GM18499 (cell line): Measurements from ENCODE around the gene HCLS1.
"Not testable (repeated sequence)": the region's sequence is repeated elsewhere in the genome, so short reads cannot be mapped to it uniquely, and the experiment has no call there.

Experiments
- ATAC-seq: cut with Tn5 transposase; IDR thresholded peaks from one replicate; pipeline ENCODE4 v1.9.1; 2021; ENCODE audit warnings: moderate number of reproducible peaks; ENCODE audit not compliant: insufficient read depth, unreplicated experiment

HCLS1 gene, protein sequence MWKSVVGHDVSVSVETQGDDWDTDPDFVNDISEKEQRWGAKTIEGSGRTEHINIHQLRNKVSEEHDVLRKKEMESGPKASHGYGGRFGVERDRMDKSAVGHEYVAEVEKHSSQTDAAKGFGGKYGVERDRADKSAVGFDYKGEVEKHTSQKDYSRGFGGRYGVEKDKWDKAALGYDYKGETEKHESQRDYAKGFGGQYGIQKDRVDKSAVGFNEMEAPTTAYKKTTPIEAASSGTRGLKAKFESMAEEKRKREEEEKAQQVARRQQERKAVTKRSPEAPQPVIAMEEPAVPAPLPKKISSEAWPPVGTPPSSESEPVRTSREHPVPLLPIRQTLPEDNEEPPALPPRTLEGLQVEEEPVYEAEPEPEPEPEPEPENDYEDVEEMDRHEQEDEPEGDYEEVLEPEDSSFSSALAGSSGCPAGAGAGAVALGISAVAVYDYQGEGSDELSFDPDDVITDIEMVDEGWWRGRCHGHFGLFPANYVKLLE

DNA sequence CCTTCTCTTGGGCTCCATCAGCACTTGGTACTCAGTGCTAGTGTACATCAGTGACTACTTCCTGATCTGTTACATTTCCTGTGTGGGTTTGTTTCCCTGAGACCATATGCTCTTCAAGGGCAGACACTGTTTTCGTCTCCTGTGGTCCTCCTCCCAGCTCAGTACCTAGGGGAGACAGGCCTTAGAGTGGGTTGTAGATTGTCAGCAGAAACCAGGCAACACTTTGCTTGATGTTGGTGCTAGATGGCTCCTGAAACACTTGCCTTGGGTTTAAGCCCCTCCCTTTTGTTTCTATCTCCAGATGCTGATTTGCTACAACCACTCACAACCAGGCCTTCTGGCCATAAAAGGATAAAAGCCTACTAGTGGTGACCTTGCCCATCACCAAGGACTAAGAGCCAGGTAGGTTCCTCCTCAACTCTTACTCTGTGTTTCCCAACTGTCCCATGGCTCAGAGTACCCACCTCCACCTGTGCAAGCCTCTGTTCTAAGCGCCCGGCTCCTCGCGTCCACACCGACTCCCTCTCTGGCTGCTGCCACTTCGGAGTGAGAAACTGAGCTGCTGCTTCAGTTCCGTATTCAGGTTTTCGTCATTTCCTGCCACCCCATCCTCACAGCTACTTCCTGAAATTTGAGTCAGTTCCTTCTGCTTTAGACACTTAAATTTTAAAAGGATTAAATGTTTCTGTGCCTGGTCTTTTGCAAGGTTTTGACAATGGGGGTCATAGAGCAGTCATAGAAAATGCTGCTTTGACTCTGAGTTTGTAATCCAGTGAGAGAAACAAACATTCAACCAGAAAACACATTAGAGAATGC lies at the start of gene HCLS1:
TSS of gene HCLS1 (minus strand) at position 548 of the 816 bp plus-strand sequence. CDS start 2,556 bp downstream, outside the sequence.
- ATAC-seq = peak; percentile 67

DNA sequence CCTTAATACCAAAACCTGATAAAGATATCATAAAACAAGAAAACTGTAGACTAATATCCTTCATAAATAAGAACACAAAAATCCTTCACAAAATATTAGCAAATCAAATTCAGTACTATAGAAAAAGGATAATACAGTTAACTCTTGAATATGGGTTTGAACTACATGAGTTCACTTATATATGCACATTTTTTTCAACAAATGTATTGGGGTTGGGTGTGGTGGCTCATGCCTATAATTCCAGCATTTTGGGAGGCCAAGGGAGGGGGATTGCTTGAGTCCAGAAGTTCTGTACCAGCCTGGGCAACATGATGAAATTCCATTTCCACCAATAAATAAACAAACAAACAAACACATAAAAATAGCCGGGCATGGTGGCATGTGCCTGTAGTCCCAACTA lies 49.6 kb upstream of the HCLS1 start:
- ATAC-seq = no peak

DNA sequence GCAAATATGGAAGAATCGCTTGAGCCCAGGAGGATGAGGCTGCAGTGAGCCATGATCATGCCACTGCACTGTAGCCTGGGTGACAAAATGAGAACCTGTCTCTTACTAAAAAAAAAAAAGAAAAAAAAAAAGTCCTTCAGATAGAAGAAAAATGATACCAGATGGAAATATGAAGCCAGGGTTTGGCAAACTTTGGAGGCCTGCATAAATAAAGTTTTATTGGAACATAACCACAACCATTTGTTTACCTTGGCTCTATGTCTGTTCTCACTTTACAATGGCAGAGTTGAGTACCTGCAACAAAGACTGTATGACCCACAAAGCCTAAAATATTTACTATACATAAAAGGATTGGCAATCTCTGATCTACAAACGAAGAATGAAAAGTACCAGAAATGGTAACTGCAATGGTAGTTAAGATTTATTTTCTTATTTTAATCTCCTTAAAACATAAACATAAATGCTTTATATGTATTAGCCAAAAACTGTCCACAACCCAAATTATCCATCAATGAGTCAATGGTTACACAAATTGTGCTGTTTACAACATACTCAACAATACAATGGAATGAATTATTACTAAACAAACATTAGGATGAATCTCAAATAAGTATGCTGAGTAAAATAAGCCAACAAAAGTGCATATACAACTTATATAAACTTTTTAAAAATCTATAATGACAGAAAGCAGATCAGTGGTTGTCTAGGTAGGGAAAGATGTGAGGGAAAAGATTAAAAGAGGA lies 47.0 kb upstream of the HCLS1 start:
- ATAC-seq = no peak

DNA sequence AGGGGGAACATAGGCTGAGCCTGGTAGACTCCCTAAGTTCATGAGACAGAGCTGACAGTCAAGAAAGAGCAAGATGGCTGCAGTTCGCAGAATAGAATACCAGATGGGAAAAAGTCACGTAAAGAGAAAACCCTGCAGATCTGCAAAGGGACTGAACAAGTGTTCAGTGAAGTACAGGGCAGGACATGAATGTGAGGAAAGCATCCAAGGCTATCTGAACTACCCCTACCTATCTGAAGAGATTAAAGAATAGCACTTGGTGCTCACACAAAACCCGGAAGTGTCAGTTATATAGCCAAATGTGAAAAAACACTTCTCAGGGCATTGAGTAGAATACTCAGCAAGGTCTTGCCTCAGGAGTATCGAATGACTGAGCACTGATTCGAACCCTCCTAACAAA lies 44.8 kb upstream of the HCLS1 start:
- ATAC-seq = no peak

DNA sequence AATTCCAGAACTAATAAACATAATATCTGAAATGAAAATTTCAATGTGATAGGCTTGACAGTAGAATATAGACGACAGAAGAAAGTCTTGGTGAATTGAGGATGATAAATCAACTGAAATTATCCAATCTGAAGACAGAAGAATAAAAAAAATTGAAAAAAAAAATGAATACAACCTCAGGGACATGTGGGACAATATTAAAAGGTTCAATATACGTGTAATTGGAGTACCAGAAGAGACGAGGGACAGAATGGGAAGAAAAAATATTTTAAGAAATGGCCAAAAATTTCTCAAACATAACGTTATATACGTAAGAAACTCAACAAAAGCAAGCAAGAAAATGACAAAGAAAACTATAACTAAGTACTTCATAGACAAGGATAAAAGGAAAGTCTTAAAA lies 43.3 kb upstream of the HCLS1 start:
- no peak for ATAC-seq

DNA sequence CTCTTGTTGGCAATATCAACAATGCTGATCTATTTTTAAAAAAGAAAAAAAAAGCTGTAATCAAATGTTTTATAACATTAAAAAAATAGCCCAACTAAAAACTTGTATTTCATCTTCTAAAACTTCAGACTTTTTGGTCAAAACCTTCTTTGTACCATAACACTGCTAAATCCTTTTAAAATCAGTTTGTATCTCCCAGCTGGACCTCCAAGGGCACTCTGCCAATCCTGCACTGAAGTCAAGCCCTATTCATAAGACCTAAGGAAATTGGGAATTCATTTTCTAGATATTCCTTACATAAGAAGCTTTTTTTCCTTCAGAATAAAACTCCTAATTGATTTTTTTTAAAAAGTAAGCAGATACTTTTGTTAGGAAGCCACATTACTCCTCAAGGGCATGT lies 38.2 kb upstream of the HCLS1 start:
- ATAC-seq = no peak

DNA sequence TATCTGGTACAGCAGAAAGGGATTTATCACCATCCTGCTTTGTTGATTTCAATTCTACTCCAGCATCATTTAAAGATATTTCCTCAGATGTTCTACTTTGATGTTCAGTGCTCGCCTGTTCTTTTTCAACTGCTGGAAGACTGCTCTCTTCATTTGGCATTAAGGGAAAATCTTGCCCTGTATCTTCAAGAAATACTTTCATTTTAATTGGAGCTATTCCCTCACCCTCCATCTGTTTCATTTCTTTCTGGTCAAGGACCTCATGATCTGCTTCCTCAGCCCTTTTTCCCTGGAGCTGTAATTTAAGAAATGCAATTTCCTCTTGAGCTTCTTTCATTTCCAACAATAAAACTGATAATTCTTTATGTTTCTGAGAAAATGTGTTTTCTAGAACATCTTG lies 37.8 kb upstream of the HCLS1 start:
- ATAC-seq = no peak

DNA sequence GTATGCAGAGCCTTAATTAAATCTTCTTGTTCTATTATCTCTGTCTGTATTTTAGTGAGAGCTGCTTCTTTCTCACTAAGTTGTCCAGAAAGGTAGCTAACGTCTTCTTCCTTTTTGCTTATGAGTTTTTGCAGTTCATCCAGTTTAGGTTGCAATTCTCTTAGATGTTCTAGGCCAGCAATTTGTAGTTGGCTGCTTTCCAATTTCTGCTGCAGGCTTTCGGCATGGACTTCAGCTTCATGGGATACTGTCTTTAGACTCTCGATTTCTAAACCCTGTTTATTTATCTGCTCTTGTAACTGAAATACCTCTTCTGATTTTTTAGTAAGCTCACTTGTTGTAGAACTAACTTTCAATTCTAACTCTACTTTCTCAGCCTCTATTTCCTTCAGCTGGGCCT lies 35.5 kb upstream of the HCLS1 start:
- no peak for ATAC-seq

DNA sequence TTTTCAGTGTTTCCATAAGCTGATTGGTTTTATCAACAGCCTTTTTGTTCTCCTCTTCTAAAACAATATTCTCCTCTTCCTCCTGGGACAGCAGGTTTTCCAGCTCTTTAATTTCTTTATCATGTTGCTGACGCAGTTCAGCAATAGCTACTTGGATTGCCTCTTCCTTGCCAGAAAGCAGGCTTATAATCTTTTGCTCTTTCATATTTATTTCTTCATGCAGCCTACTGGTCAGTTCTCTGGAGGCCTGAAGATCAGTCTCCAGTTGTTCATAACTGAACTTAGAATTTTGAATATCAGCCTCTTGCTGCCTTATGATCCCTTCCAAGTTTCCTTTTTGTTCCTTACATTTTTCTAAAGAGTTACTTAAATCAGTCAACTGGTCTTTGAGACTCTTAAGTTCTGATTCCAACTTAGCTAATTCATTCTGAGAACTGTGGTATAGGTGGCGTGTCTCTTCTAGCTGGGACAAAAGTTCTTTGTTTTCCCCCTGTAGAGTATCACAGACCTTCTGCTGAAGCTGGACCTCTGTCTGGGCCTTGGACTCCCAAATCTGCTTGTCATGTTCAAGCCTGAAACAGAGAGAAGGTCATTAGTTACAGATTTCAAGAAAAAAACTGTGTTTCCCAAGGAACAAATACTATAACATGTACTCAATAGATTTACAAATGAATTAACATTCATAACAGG lies 31.5 kb upstream of the HCLS1 start:
- ATAC-seq = no peak

DNA sequence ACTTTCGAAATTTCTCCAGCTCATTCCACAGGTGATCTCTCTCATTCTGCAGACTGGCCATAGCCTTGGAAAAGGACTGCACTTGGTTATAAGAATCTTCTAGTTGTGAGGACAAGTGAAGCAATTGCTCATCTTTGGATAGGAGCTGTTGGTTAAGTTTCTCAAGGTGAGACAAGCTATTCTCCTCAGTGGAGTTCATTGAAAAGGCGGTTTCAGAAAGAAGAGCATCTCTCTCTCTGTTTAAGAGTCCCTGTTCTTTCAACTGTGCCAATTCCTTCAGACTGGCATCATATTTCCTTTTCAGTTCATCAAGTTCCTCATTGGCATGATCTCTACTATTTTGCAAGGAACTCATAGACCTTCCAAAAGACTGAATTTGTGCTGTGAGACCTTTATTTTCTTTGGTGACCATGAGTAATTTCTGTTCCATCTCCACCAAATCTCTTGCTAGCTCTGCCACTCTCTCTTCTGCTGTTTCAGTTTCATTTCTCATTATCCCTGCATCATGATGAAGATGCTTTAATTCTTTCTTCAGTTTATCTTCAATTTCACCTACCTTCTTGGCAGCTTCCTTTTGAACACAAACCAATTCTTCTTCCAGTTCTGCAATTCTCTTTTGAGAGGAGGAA lies 30.2 kb upstream of the HCLS1 start:
- ATAC-seq = no peak

DNA sequence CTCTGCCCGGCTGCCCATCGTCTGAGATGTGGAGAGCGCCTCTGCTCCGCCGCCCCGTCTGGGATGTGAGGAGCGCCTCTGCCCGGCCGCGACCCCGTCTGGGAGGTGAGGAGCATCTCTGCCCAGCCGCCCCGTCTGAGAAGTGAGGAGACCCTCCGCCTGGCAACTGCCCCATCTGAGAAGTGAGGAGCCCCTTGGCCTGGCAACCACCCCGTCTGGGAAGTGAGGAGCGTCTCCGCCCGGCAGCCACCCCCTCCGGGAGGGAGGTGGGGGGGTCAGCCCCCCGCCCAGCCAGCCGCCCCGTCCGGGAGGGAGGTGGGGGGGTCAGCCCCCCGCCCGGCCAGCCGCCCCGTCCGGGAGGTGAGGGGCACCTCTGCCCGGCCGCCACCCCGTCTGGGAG lies 28.0 kb upstream of the HCLS1 start:
- ATAC-seq = not testable (repeated sequence)

DNA sequence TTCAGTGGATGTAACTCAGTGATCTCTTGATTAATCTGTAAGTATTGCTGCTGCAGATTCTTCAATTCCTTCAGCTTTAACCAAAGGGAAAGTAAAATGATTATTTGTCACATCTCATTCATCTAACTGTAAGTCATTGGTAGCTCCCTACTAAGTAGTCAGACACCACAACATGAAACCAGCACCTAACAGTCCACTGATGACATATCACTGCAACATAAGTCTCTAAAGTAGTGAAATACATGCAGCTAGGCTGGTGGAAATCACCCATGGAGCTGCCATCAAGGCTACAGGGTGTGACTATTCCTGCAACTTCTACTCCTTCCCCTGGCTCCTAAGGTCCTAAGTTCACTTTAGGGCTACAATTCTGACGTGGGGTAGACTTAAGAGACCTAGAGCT lies 21.1 kb upstream of the HCLS1 start:
- no peak for ATAC-seq

DNA sequence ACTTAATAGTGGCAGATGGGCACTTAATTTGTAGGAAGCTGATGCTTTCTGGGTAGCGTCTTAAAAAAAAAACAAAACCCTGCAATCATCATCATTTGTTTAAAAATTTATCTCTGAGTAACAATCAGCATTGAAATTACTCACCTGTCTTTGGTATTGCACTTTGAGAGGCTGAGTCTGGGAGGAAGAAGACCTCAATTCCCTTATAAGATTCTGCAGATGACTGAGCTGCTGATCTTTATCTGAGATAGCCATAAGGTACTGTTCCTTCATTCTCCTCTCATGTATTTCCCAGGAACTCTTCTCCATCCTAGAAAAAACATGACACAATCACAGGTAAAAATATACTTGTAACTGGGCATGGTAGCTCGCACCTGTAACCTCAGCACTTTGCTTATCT lies 16.4 kb upstream of the HCLS1 start:
- no peak for ATAC-seq

DNA sequence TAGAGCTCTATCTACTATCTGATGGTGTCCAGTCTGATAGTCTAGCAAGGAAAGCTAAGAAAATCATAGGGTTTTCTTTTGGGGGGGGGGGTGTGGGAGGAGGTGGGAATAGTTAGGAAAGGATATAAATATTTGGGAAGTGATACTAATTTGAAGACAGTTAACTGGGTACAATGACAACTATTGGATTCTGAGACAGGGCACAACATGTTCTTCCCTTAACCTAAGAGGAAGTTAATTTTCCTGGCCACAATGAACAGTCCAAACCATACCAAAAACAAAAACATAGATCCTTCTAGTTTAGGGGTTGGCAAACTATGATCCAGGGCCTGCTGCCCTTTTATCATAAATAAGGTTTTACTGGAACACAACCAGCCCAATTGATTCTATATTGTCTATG lies 10.0 kb upstream of the HCLS1 start:
- no peak for ATAC-seq

DNA sequence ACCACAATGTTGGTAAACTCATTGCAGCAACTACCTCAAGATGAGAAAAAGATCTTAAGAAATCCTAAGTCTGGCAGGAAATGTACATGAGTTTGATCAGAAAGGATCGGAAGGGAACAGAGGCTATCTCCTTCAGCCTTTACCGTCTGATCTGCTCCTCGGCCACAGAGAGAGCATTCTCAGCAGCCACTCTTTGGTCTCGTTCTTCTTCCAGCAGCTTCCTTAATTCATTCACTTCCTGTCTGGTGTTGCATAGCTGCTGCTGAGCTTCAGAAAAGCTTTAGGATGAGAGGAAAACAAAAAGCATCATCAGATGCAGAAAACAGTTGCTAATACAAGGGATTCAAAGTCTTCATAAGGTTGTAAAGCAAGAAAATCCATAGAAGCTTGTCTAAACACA lies 6.6 kb upstream of the HCLS1 start:
- ATAC-seq = no peak

DNA sequence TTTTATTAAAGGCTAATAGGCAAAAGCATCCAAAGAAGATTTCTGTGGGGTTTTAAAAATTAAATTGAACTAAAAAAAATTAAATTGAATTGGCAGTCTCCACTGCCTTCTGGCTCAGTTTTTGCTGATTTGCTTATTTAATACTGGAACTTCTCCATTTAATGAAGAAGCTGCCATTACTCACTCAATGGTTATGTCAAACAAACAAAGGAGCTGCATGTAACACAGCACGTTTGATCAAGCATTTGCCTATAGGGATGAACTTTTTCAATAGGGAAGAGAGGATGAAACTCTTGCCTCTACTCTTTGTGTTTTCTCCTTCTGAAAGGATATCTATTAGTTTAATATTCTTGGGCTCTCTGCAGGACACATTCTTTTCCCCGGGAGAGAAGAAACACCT lies 4.8 kb upstream of the HCLS1 start:
- no peak for ATAC-seq

DNA sequence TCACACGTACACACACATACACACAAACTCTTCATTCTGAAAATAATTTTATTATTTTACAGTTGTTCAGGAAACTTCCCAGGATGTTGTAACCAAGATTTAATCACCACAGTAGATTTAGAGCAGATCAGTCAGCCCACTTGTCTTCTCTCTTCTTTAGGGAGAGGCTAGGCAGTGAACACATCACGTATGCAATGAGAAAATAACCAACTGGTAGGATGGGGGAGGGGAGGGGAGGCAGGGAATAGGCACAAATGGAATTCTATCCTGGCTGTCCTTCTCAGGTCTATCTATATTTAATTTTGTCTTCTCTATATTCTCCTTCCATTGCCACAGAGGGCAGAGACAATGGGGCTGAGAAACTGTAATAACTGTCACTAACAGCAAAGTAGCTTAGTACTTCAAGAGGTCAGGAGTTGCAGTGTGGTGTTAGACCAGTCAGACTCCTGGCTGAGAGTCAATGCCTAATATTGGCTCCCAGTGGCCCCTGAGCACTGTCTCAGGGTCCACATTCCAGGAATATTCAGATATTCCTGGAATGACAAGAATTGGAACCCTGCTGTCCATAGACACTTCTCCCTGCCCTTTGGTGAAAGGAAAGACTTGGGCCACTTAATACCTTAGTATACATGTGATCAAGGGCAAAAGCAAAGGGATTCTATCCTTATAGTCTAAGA lies 2.6 kb upstream of the HCLS1 start:
- no peak for ATAC-seq

DNA sequence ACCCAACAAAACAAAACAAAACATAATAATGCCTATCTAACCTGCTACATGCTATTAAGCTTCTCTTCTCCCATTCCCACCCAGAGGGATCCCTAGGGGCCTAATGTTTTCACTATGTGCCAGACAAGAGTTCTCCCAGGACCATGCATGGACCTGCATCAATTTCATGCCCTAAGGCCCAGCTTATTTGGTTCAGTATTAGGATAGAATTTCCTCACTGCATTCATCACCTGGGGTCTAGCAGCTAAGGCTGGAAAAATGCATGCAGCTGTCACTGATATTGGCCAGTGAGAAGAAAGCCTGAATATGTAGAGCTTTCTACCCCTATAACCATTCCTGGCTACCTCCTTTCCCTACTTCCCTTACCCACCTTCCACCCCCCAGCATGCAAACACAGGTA lies 2.0 kb upstream of the HCLS1 start:
- ATAC-seq = no peak

DNA sequence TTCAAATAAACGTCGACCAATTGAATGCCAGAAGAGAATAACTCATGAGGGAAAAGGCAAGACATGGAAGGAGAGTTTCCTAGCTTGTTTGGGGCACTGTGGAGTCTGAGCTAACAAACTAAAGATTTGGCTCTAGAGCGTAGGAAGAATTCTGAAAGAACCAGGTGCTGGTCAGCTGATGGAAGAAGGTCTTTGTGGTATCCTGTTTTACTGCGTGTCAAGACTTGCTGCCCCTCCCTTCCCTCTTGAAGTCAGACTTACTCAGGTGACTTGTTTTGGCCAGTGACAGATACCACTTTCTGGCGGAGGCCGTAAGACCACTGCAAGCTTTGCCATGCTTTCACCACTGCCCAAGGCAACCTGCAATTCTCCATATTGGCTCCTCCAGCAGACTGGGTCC lies 673 bp upstream of the HCLS1 start:
- no peak for ATAC-seq
